ENCODE data around the gene PCDHB5. TPM values are rescaled to one million over a fixed set of nuclear protein-coding genes. Genes with fewer than 3 reads are reported as not detected.
"Not testable (repeated sequence)": the region's sequence is repeated elsewhere in the genome, so short reads cannot be mapped to it uniquely, and the experiment has no call there.

Gene PCDHB5
- total RNA-seq (ENCODE audit: unreplicated experiment), result 72.2 TPM
- long read RNA-seq, transcript PCDHB5-201 (1 exons, 3,408 nt), result major isoform, 13 of 14 reads
- long read RNA-seq, partial matches to known transcripts, result 0 of 14 reads
- long read RNA-seq, other reads (novel, unspliced or antisense), result 1 of 14 reads

DNA sequence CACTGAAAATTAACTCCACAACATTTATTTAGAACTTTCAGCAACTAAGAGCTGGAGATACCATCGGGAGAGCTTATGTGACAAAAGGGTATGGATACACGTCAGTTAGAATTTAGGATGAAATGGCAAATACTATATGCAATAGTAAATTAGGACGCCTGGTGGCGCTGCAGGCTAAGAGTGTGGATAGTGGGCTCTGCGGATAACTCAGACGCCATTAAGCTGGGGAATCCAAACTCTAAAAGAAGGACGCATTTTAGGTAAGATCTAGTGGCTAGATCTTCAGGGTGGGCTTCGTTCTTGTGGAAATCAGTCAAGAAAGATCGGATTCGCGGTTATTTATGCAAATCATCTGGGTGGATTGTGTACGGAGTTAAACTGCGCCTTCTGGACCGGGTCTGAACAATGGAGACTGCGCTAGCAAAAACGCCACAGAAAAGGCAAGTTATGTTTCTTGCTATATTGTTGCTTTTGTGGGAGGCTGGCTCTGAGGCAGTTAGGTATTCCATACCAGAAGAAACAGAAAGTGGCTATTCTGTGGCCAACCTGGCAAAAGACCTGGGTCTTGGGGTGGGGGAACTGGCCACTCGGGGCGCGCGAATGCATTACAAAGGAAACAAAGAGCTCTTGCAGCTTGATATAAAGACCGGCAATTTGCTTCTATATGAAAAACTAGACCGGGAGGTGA is at the start of gene PCDHB5:
PCDHB5 (plus strand) TSS at position 177 of the 688 bp plus-strand sequence; CDS start at position 406, 229 bp downstream.
- no peaks in the 10 kb centered on the region for H3K4me1 Mint-ChIP-seq (ENCODE audit: low read depth, unreplicated experiment)
- TF ChIP-seq, protein P1, sequence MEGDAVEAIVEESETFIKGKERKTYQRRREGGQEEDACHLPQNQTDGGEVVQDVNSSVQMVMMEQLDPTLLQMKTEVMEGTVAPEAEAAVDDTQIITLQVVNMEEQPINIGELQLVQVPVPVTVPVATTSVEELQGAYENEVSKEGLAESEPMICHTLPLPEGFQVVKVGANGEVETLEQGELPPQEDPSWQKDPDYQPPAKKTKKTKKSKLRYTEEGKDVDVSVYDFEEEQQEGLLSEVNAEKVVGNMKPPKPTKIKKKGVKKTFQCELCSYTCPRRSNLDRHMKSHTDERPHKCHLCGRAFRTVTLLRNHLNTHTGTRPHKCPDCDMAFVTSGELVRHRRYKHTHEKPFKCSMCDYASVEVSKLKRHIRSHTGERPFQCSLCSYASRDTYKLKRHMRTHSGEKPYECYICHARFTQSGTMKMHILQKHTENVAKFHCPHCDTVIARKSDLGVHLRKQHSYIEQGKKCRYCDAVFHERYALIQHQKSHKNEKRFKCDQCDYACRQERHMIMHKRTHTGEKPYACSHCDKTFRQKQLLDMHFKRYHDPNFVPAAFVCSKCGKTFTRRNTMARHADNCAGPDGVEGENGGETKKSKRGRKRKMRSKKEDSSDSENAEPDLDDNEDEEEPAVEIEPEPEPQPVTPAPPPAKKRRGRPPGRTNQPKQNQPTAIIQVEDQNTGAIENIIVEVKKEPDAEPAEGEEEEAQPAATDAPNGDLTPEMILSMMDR (IDR thresholded peaks at IDR 0.05; ENCODE audit: partially characterized antibody, unreplicated experiment), result peak; percentile 85
- peak; percentile 70 for DNase-seq
- peaks cover 70% of the 10 kb centered on the region for H3K36me3 Mint-ChIP-seq (ENCODE audit: unreplicated experiment)
- peaks cover 30% of the 10 kb centered on the region for H3K9me3 Mint-ChIP-seq (ENCODE audit: unreplicated experiment)
- peak within 1 kb of the TSS; percentile 94 for H3K4me3 Mint-ChIP-seq (ENCODE audit: unreplicated experiment)
- H3K27ac Mint-ChIP-seq (ENCODE audit: unreplicated experiment), result peak within 1 kb of the TSS; percentile 99
- peaks cover 19% of the 10 kb centered on the region for H3K27me3 Mint-ChIP-seq (ENCODE audit: unreplicated experiment)

DNA sequence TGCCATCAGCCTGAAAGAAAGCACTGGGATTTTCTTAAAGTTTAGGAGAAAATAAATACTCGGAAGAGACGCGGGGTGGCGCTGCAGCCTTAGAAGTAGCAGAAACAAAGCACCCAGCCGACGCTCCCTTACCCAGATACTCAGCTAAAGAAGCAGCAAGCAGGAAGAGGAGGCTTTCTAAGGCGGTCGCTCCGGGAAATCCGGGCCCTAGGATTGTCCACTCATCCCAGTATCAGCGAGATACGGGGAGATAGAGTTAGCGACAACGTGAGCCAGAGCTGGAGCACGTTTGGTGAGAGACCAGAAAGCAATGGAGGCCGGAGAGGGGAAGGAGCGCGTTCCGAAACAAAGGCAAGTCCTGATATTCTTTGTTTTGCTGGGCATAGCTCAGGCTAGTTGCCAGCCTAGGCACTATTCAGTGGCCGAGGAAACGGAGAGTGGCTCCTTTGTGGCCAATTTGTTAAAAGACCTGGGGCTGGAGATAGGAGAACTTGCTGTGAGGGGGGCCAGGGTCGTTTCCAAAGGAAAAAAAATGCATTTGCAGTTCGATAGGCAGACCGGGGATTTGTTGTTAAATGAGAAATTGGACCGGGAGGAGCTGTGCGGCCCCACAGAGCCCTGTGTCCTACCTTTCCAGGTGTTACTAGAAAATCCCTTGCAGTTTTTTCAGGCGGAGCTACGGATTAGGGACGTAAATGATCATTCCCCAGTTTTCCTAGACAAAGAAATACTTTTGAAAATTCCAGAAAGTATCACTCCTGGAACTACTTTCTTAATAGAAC is 40.3 kb upstream of the PCDHB5 start, which contains the start of gene PCDHB2:
PCDHB2 (plus strand) TSS at position 135 of the 782 bp plus-strand sequence; CDS start at position 311, 176 bp downstream.
- TF ChIP-seq, protein P1 (IDR thresholded peaks at IDR 0.05; ENCODE audit: partially characterized antibody, unreplicated experiment), result peak; percentile 95
- H3K4me3 Mint-ChIP-seq (ENCODE audit: unreplicated experiment), result peak within 1 kb of the TSS; percentile 97
- peak; percentile 76 for DNase-seq
- H3K36me3 Mint-ChIP-seq (ENCODE audit: unreplicated experiment), result peaks cover 33% of the 10 kb centered on the region
- peaks cover 13% of the 10 kb centered on the region for H3K27me3 Mint-ChIP-seq (ENCODE audit: unreplicated experiment)
- H3K9me3 Mint-ChIP-seq (ENCODE audit: unreplicated experiment), result peaks cover 26% of the 10 kb centered on the region
- H3K27ac Mint-ChIP-seq (ENCODE audit: unreplicated experiment), result peak within 1 kb of the TSS; percentile 98
- peaks cover 2% of the 10 kb centered on the region for H3K4me1 Mint-ChIP-seq (ENCODE audit: low read depth, unreplicated experiment)

DNA sequence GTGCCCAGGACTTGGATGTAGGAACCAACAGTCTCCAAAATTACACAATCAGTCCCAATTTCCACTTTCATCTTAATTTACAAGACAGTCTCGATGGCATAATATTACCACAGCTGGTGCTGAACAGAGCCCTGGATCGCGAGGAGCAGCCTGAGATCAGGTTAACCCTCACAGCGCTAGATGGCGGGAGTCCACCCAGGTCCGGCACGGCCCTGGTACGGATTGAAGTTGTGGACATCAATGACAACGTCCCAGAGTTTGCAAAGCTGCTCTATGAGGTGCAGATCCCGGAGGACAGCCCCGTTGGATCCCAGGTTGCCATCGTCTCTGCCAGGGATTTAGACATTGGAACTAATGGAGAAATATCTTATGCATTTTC is 39.8 kb upstream of the PCDHB5 start:
- H3K4me3 Mint-ChIP-seq (ENCODE audit: unreplicated experiment), result peak overlapping the region; percentile 97
- H3K9me3 Mint-ChIP-seq (ENCODE audit: unreplicated experiment), result peaks cover 31% of the 10 kb centered on the region
- no peak for DNase-seq
- H3K36me3 Mint-ChIP-seq (ENCODE audit: unreplicated experiment), result peaks cover 39% of the 10 kb centered on the region
- H3K27me3 Mint-ChIP-seq (ENCODE audit: unreplicated experiment), result peaks cover 13% of the 10 kb centered on the region
- TF ChIP-seq, protein P1 (IDR thresholded peaks at IDR 0.05; ENCODE audit: partially characterized antibody, unreplicated experiment), result no peak
- H3K4me1 Mint-ChIP-seq (ENCODE audit: low read depth, unreplicated experiment), result peaks cover 2% of the 10 kb centered on the region
- peak overlapping the region; percentile 98 for H3K27ac Mint-ChIP-seq (ENCODE audit: unreplicated experiment)

DNA sequence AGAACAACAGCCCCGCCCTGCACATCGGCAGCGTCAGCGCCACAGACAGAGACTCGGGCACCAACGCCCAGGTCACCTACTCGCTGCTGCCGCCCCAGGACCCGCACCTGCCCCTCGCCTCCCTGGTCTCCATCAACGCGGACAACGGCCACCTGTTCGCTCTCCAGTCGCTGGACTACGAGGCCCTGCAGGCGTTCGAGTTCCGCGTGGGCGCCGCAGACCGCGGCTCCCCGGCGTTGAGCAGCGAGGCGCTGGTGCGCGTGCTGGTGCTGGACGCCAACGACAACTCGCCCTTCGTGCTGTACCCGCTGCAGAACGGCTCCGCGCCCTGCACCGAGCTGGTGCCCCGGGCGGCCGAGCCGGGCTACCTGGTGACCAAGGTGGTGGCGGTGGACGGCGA is 38.8 kb upstream of the PCDHB5 start:
- Mint-ChIP-seq H3K27me3 (ENCODE audit: unreplicated experiment) (peaks cover 13% of the 10 kb centered on the region), H3K4me3 (ENCODE audit: unreplicated experiment) (peak overlapping the region; percentile 97), H3K9me3 (ENCODE audit: unreplicated experiment) (peaks cover 40% of the 10 kb centered on the region), H3K36me3 (ENCODE audit: unreplicated experiment) (peaks cover 48% of the 10 kb centered on the region)
- not testable (repeated sequence) for DNase-seq; H3K4me1 Mint-ChIP-seq (ENCODE audit: low read depth, unreplicated experiment); H3K27ac Mint-ChIP-seq (ENCODE audit: unreplicated experiment)

DNA sequence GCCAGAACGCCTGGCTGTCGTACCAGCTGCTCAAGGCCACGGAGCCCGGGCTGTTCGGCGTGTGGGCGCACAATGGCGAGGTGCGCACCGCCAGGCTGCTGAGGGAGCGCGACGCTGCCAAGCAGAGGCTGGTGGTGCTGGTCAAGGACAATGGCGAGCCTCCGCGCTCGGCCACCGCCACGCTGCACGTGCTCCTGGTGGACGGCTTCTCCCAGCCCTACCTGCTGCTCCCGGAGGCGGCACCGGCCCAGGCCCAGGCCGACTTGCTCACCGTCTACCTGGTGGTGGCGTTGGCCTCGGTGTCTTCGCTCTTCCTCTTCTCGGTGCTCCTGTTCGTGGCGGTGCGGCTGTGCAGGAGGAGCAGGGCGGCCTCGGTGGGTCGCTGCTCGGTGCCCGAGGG is 38.4 kb upstream of the PCDHB5 start:
- Mint-ChIP-seq H3K36me3 (ENCODE audit: unreplicated experiment) (peaks cover 52% of the 10 kb centered on the region), H3K27me3 (ENCODE audit: unreplicated experiment) (peaks cover 14% of the 10 kb centered on the region), H3K9me3 (ENCODE audit: unreplicated experiment) (peaks cover 44% of the 10 kb centered on the region)
- not testable (repeated sequence) for H3K4me3 Mint-ChIP-seq (ENCODE audit: unreplicated experiment); H3K4me1 Mint-ChIP-seq (ENCODE audit: low read depth, unreplicated experiment); DNase-seq; H3K27ac Mint-ChIP-seq (ENCODE audit: unreplicated experiment)

Measured in glutamatergic neuron (in vitro differentiated cells).